GM10847 (cell line): ENCODE results near the gene TVP23C.
A peak's percentile ranks its signal among the peaks of the same experiment; 100 is the strongest.

Source experiments
- POLR2A ChIP-seq: IDR thresholded peaks from 2 replicates; pipeline ENCODE4 v1.6.1; 2011; ENCODE audit not compliant: insufficient read length; ENCODE audit errors: extremely low read depth

The TVP23C gene

GRCh38 chr17:15563375-15563857, at the start of gene TVP23C:
TVP23C (minus strand) TSS chr17:15563483; CDS start chr17:15563448, 35 bp downstream.
- TF ChIP-seq POLR2A, result peak; percentile 23

- no peak for TF ChIP-seq POLR2A
Observed at GRCh38 chr17:15516150-15516549, 47.1 kb downstream of the TVP23C start.

GRCh38 chr17:15514469-15514868, 48.8 kb downstream of the TVP23C start:
- no peak for TF ChIP-seq POLR2A

GRCh38 chr17:15513856-15514459, 49.3 kb downstream of the TVP23C start:
- TF ChIP-seq POLR2A, result no peak

- TF ChIP-seq POLR2A, result no peak
Observed at GRCh38 chr17:15513058-15513791, 50.1 kb downstream of the TVP23C start.

GRCh38 chr17:15512071-15512709, 51.1 kb downstream of the TVP23C start:
- no peak for TF ChIP-seq POLR2A

GRCh38 chr17:15511142-15511541, 52.1 kb downstream of the TVP23C start:
- TF ChIP-seq POLR2A, result no peak

- TF ChIP-seq POLR2A, result no peak
Observed at GRCh38 chr17:15510361-15510760, 52.9 kb downstream of the TVP23C start.

- no peak for TF ChIP-seq POLR2A
Observed at GRCh38 chr17:15509095-15509494, 54.2 kb downstream of the TVP23C start.

- no peak for TF ChIP-seq POLR2A
Observed at GRCh38 chr17:15508466-15508865, 54.8 kb downstream of the TVP23C start.

GRCh38 chr17:15507896-15508295, 55.4 kb downstream of the TVP23C start:
- no peak for TF ChIP-seq POLR2A

GRCh38 chr17:15507001-15507400, 56.3 kb downstream of the TVP23C start:
- TF ChIP-seq POLR2A, result no peak

GRCh38 chr17:15503731-15504130, 59.6 kb downstream of the TVP23C start:
- TF ChIP-seq POLR2A, result no peak

GRCh38 chr17:15502369-15503112, 60.7 kb downstream of the TVP23C start:
- no peak for TF ChIP-seq POLR2A

GRCh38 chr17:15501793-15502192, 61.5 kb downstream of the TVP23C start:
- no peak for TF ChIP-seq POLR2A
